ENCODE results near the gene ATXN1L. TPM values are rescaled to one million over a fixed set of nuclear protein-coding genes. Genes with fewer than 3 reads are reported as not detected.

Gene ATXN1L
- polyA plus RNA-seq, 1 donor (not counting 4 experiments of a cell fraction or from before 2014, with no cell fraction given): 12.8 TPM

DNA sequence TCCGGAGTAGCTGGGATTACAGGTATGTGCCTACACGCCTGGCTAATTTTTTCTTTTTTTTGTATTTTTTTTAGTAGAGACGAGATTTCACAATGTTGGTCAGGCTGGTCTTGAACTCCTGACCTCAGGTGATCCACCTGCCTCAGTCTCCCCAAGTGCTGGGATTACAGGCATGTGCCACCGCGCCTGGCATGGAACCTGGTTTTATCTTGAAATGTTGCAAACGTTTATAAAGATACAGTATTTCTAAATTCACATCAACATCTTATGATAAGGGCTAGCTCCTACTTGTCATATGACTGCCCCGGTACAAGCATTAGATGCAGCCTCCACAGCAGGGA, 48.1 kb downstream of the ATXN1L start:
- H3K9me3 ChIP-seq (ENCODE audit: control insufficient read depth, low read depth, low read length): no peaks in the 10 kb centered on the region
- peak overlapping the region; percentile 87 for H2AFZ ChIP-seq (ENCODE audit: control insufficient read depth, low read length)
- H3K9me1 ChIP-seq (ENCODE audit: control insufficient read depth, extremely low read depth, insufficient read depth, low read length): no peaks in the 10 kb centered on the region
- DNase-seq (ENCODE audit: low read depth, low spot score) (no peak), FAIRE-seq (no peak)
- no peaks in the 10 kb centered on the region for H3K36me3 ChIP-seq (ENCODE audit: control insufficient read depth in 2 of 2, extremely low read depth in 1 of 2, insufficient read depth in 2 of 2, low read length in 2 of 2)
- H3K27ac ChIP-seq (ENCODE audit: control insufficient read depth, insufficient read depth, low read length): peak overlapping the region; percentile 92
- peaks cover 5% of the 10 kb centered on the region for H4K20me1 ChIP-seq (ENCODE audit: control insufficient read depth, extremely low read depth, insufficient read depth, low read length)
- H3K27me3 ChIP-seq (ENCODE audit: control insufficient read depth, extremely low read depth, insufficient read depth, low read length): no peaks in the 10 kb centered on the region
- H3K9ac ChIP-seq (ENCODE audit: control insufficient read depth, extremely low read depth, insufficient read depth, low read length): peak overlapping the region; percentile 98
- H3K79me2 ChIP-seq (ENCODE audit: control insufficient read depth, insufficient read depth, low read length): peaks cover 36% of the 10 kb centered on the region
- peak overlapping the region; percentile 92 for H3K4me2 ChIP-seq (ENCODE audit: control insufficient read depth, extremely low read depth, insufficient read depth, low read depth, low read length)
- H3K4me1 ChIP-seq (ENCODE audit: control insufficient read depth, extremely low read depth, insufficient read depth, low read length): peaks cover 3% of the 10 kb centered on the region
- TF ChIP-seq EZH2 (IDR thresholded peaks at IDR 0.05; ENCODE audit: low read length): no peak
- TF ChIP-seq, protein P1, sequence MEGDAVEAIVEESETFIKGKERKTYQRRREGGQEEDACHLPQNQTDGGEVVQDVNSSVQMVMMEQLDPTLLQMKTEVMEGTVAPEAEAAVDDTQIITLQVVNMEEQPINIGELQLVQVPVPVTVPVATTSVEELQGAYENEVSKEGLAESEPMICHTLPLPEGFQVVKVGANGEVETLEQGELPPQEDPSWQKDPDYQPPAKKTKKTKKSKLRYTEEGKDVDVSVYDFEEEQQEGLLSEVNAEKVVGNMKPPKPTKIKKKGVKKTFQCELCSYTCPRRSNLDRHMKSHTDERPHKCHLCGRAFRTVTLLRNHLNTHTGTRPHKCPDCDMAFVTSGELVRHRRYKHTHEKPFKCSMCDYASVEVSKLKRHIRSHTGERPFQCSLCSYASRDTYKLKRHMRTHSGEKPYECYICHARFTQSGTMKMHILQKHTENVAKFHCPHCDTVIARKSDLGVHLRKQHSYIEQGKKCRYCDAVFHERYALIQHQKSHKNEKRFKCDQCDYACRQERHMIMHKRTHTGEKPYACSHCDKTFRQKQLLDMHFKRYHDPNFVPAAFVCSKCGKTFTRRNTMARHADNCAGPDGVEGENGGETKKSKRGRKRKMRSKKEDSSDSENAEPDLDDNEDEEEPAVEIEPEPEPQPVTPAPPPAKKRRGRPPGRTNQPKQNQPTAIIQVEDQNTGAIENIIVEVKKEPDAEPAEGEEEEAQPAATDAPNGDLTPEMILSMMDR (optimal IDR thresholded peaks at IDR 0.05 in 1 of 3, IDR thresholded peaks at IDR 0.05 in 1 of 3, conservative IDR thresholded peaks at IDR 0.05 in 1 of 3; ENCODE audit: extremely low read depth in 1 of 3, insufficient read depth in 2 of 3, low read length in 3 of 3): no peak
- dilution Hi-C loops (cut with MboI; ENCODE audit: extremely low pct_ligation_motif_present, low sequenced_read_pairs): no loop called here
- peak overlapping the region; percentile 91 to 100 (median 96) for H3K4me3 ChIP-seq (ENCODE audit: control insufficient read depth in 2 of 3, extremely low read depth in 1 of 3, insufficient read depth in 2 of 3, low read depth in 1 of 3, low read length in 3 of 3)

DNA sequence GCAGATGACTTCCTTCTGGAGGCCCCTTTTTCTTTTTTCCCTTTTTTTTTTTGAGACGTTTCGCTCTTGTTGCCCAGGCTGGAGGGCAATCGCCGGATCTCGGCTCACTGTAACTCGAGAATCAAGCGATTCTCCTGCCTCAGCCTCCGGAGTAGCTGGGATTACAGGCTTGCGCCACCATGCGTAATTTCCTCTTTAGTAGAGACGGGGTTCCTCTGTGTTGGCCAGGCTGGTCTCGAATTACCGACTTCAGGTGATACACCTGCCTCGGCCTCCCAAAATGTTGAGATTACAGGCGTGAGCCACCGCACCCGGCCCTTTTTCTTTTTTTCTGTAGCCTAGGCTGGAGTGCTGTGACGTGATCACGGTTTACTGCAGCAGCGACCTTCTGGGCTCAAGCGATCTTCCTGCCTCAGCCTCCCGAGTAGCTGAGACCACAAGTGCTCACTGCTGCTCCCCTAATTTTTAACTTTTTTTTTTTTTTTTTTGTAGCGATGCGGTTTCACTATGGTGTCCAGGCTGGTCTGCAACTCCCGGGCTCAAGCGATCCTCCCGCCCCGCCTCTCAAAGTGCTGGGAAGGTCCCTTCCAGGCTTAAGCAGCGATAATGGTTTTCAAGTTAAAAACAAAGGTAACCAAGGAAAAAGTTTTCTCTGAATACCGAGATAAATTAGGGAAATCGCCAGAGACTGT, 48.6 kb downstream of the ATXN1L start:
- no peaks in the 10 kb centered on the region for H3K9me3 ChIP-seq (ENCODE audit: control insufficient read depth, low read depth, low read length)
- no peaks in the 10 kb centered on the region for H3K36me3 ChIP-seq (ENCODE audit: control insufficient read depth in 2 of 2, extremely low read depth in 1 of 2, insufficient read depth in 2 of 2, low read length in 2 of 2)
- TF ChIP-seq EZH2 (IDR thresholded peaks at IDR 0.05; ENCODE audit: low read length): no peak
- TF ChIP-seq, protein P1 (optimal IDR thresholded peaks at IDR 0.05 in 1 of 3, IDR thresholded peaks at IDR 0.05 in 1 of 3, conservative IDR thresholded peaks at IDR 0.05 in 1 of 3; ENCODE audit: extremely low read depth in 1 of 3, insufficient read depth in 2 of 3, low read length in 3 of 3): peak in 2 of 3 experiments; percentile 15 to 40
- FAIRE-seq: no peak
- H3K9ac ChIP-seq (ENCODE audit: control insufficient read depth, extremely low read depth, insufficient read depth, low read length): peak overlapping the region; percentile 98
- DNase-seq (ENCODE audit: low read depth, low spot score): no peak
- peaks cover 5% of the 10 kb centered on the region for H4K20me1 ChIP-seq (ENCODE audit: control insufficient read depth, extremely low read depth, insufficient read depth, low read length)
- peak overlapping the region; percentile 91 to 100 (median 96) for H3K4me3 ChIP-seq (ENCODE audit: control insufficient read depth in 2 of 3, extremely low read depth in 1 of 3, insufficient read depth in 2 of 3, low read depth in 1 of 3, low read length in 3 of 3)
- dilution Hi-C loops (cut with MboI; ENCODE audit: extremely low pct_ligation_motif_present, low sequenced_read_pairs): no loop called here
- peak overlapping the region; percentile 92 for H3K27ac ChIP-seq (ENCODE audit: control insufficient read depth, insufficient read depth, low read length)
- H3K9me1 ChIP-seq (ENCODE audit: control insufficient read depth, extremely low read depth, insufficient read depth, low read length): no peaks in the 10 kb centered on the region
- no peaks in the 10 kb centered on the region for H3K27me3 ChIP-seq (ENCODE audit: control insufficient read depth, extremely low read depth, insufficient read depth, low read length)
- peak overlapping the region; percentile 92 for H3K4me2 ChIP-seq (ENCODE audit: control insufficient read depth, extremely low read depth, insufficient read depth, low read depth, low read length)
- peak overlapping the region; percentile 87 for H2AFZ ChIP-seq (ENCODE audit: control insufficient read depth, low read length)
- H3K79me2 ChIP-seq (ENCODE audit: control insufficient read depth, insufficient read depth, low read length): peaks cover 41% of the 10 kb centered on the region
- peaks cover 3% of the 10 kb centered on the region for H3K4me1 ChIP-seq (ENCODE audit: control insufficient read depth, extremely low read depth, insufficient read depth, low read length)

Measured in keratinocyte (primary cell).